Ishikawa (cell line): ENCODE measurements around the gene PTPRA.

Experiments used
- EP300 ChIP-seq: IDR thresholded peaks from 2 replicates; pipeline ENCODE4 v1.6.1; 2012; ENCODE audit warnings: borderline replicate concordance
- NFIC ChIP-seq: IDR thresholded peaks from 2 replicates; pipeline ENCODE4 v1.6.1; 2012
- RAD21 ChIP-seq: IDR thresholded peaks from 2 replicates; pipeline ENCODE4 v1.6.1; 2012; ENCODE audit warnings: low read depth
- REST ChIP-seq: IDR thresholded peaks from 2 replicates; pipeline ENCODE4 v1.6.1; 2012; ENCODE audit warnings: low read depth, mild to moderate bottlenecking
- ZBTB7A ChIP-seq: IDR thresholded peaks from 2 replicates; pipeline ENCODE4 v1.6.1; 2012; ENCODE audit warnings: low read depth

GRCh38 chr20:2871111-2871465, 2.2 kb upstream of the PTPRA start:
- no peak for TF ChIP-seq REST
- TF ChIP-seq RAD21: no peak
- no peak for TF ChIP-seq ZBTB7A
- no peak for TF ChIP-seq EP300
- TF ChIP-seq NFIC: no peak
